ENCODE measurements around the gene RPL15.
"Not testable (repeated sequence)": the region's sequence is repeated elsewhere in the genome, so short reads cannot be mapped to it uniquely, and the experiment has no call there.

RPL15 gene

DNA sequence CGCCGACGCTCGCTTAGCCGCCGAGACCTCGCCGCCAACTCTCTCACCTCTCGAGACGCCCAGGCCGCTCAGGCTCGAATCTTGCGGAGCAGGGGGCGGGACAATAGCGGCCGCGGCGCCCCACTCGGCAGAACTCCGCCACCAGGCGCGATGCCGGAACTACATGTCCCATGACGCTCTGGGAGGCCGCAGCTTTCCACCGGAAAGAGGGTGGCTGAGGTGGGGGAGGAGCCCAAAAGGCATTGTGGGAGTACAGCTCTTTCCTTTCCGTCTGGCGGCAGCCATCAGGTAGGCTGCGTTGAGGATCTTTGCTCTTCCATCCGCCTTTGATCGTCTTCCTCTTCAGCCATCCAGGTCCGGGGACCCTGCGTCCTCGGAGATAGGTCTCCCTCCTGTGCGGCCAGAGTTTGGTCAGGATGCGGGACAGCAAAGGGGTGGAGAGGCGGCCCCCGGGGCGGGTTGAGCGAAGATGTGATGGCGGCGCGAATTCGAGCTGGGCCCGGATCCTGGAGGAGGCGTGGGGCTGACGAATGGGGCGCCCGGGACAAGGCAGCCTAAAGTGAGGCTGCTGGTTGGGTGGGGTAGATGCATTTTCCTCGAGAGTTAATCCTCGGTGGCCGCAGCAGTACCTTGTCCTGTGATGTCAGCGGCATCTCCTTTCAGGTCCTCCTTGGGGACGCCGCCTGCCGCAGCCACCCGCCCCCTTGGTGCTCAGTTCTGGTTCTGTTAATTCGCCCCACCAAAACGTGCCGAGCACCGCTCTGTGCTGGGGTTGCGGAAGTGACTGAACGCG is at the start of gene RPL15, which contains the start of gene NKIRAS1:
Gene RPL15, plus strand, starts transcription at position 247 of the 793 bp plus-strand sequence. CDS start 728 bp downstream, outside the sequence.
Gene NKIRAS1, minus strand, starts transcription at position 105 of the 793 bp plus-strand sequence. CDS start 6,086 bp downstream, outside the sequence.
- DNase-seq (ENCODE audit: low read depth in 2 of 2, low spot score in 1 of 2) = peak; percentile 91 to 96

DNA sequence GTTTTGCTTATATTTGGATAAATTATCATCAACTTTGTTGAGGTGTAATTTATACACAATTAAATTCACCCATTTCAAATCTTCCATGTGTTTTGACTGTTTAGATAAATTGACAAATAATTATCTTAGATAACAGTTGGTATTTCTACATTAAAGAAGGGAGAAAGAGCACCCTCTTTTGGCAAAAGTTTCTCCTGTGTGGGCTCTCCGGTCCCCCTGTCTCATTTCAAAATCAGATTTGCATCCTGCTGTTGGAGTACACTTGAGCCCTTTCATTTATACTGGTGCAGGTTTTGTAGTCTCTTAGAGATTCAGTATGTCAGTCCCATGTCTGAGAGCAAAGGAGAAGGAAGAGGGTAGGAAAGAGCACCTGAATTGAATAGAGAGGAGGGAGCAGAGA is 49.5 kb upstream of the RPL15 start:
- no peak for DNase-seq (ENCODE audit: low read depth in 2 of 2, low spot score in 1 of 2)

DNA sequence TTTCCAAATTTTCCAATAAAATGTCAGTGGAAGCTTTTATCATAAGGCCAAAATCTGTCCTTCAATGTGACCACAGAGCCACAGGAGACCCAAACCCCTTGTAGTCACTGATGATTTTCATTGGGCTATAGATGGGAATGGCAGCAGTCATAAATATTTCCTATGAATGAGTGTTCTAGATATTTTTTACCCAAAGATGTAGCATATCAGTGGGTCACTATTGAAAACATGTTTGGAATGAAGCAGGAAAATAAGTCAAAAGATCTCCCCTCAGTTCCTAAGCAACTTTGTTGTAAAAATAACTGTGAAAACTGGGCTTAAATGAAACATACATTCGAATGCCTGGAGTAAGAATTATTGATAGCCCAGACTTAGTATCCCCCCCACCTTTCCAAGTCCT is 49.1 kb upstream of the RPL15 start:
- DNase-seq (ENCODE audit: low read depth in 2 of 2, low spot score in 1 of 2) = no peak

DNA sequence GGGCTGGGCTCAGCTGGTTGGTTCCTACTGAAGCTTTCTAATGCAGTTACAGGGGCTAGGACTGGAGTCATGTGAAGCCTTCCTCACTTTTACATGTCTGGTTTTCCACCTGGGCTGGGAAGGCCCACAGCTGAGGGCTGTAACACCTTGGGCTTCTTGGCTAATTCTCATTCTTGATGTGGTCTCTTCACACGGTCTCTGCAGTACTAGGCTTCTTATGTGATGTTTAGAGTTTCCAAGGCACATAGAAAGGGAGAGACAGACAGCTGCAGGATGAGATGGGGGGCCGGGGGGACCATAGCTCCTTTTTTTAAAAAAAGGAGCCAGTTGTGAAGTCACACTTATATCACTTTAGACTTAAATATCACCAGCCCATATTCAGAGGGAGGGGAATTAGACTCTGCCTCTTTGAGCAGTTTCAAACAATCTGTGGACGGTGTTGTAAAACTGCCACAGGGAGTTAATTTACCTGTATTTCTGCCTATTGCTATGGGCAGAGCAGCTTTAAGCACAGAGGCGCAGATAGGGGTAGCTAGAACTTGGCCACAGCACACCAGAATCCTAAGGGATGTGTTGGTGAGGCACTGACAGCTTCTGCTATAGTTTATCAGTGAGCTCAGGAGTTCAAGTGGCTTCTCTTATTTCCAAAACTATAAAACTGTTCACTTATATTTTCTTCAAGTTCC is 46.8 kb upstream of the RPL15 start:
- no peak for DNase-seq (ENCODE audit: low read depth in 2 of 2, low spot score in 1 of 2)

DNA sequence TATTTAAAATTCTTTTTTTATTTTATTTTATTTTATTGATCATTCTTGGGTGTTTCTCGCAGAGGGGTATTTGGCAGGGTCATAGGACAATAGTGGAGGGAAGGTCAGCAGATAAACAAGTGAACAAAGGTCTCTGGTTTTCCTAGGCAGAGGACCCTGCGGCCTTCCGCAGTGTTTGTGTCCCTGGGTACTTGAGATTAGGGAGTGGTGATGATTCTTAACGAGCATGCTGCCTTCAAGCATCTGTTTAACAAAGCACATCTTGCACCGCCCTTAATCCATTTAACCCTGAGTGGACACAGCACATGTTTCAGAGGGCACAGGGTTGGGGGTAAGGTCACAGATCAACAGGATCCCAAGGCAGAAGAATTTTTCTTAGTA is 46.3 kb upstream of the RPL15 start:
- not testable (repeated sequence) for DNase-seq (ENCODE audit: low read depth in 2 of 2, low spot score in 1 of 2)

DNA sequence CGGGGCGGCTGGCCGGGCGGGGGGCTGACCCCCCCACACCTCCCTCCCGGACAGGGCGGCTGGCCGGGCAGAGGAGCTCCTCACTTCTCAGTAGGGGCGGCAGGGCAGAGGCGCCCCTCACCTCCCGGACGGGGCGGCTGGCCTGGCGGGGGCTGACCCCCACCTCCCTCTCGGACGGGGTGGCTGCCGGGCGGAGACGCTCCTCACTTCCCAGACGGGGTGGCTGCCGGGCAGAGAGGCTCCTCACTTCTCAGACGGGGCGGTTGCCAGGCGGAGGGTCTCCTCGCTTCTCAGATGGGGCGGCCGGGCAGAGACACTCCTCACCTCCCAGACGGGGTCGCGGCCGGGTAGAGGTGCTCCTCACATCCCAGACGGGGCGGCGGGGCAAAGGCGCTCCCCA is 45.6 kb upstream of the RPL15 start:
- not testable (repeated sequence) for DNase-seq (ENCODE audit: low read depth in 2 of 2, low spot score in 1 of 2)

DNA sequence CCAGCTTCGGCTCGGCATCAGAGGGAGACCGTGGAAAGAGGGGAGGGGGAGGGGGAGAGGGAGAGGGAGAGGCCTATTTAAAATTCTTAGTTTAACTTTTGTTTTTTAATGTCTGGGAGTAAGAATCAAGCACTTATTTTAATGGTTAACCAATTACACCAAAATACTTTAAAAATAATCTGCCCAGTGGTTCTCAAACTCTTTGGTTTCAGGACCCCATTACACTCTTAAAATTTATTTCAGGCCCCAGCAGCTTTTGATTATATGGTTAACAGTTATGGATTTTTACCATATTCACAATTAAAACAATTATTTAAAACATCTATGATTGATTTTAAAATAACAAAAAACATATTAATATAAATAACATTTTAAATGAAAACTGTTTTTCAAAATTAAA is 44.6 kb upstream of the RPL15 start:
- DNase-seq (ENCODE audit: low read depth in 2 of 2, low spot score in 1 of 2) = no peak

DNA sequence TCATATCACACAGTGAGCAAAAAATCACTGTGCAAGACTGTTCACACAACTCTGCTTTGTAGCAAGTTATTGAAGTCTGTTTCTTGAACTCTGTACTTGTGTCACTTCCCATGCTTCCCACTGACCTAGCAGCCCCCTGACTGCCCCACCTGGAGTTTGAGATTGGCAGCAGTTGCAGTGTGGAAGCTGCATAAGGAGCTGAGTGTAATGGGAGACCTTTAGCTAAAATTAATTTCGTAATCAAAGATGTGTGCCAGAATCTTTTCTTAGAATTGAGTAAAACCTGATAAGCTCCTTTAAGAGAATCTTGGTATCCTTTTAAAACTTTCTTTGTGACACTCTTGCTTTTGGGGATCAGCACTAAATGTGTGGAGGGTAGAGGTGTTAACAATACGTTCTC is 43.0 kb upstream of the RPL15 start:
- DNase-seq (ENCODE audit: low read depth in 2 of 2, low spot score in 1 of 2) = no peak

DNA sequence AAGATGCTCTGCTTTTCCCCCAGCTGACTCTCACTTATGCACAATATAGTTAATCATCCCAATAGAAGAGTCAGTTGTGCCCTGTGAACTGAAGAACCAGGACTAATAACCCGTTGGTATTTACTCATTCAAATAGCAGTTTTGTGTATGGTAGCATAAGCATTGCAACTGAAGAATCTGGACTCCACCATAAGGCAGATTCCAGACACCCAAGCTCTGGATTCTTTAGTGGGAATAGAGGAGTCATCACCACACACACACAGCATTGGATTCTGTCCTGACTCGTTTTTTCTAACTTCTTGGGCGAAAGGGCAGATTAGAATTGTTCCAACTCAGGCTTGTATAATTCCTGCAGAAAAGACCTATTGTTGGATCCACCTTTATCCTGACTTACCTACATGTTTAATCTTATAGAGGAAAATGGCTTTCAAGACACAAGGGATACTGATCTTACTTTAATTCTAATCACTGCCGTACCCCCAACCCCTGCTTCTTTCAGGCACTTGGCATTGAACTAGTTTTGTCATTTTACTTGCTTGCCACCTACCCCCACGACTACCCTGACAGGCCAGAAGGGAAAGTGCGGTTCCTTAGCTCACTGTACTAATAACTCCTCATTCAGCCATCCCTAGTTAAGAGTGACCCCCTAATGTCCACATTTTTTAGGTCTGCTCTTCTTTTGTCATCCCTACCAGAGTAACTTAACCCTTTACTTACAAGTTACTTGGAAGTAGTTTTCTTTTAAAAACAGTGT is 42.4 kb upstream of the RPL15 start:
- no peak for DNase-seq (ENCODE audit: low read depth in 2 of 2, low spot score in 1 of 2)

DNA sequence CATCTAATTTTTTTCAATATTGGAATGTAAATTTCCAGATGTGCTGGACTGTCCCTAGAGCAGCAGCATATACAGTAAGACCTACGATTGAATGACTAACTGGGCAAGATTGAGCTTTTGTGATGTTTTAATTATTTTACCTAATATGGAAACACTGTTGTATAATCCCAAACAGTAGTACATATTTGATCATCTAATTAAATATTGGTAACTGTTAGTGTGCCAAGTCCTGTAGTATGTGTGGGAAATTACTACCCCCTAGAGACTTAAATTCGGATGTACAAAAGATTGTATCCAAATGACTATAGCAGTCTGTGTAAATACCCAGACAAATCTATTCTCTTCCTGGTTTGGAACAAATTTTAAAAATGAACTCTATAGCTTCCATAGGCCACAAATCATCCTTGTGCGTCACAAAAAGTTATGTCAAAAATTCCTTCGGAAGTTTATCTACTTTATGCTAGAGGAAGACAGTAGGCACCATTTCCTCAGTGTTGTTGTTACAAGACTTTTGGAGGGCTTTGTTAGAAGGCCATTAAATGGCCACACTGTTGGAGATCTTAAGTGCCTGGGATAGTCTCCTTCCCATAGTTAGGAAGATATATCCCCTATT is 41.7 kb upstream of the RPL15 start:
- DNase-seq (ENCODE audit: low read depth in 2 of 2, low spot score in 1 of 2) = no peak

DNA sequence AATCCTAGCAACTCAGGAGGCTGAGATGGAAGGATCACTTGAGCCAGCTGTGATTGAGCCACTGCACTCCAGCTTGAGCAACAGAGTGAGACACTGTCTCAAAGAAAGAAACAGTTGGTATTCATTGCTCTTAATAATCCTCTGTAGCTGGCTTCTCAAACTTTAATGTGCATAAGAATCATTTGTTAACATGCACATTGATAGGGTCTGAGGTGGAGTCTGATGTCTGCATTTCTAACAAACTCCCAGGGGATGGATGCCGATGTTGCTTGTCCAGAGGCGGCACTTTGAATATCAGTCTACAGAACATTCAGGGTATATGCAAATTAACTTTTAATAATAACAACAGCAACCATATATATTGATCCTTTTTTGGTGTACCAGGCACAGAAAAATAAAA is 40.0 kb upstream of the RPL15 start:
- no peak for DNase-seq (ENCODE audit: low read depth in 2 of 2, low spot score in 1 of 2)

DNA sequence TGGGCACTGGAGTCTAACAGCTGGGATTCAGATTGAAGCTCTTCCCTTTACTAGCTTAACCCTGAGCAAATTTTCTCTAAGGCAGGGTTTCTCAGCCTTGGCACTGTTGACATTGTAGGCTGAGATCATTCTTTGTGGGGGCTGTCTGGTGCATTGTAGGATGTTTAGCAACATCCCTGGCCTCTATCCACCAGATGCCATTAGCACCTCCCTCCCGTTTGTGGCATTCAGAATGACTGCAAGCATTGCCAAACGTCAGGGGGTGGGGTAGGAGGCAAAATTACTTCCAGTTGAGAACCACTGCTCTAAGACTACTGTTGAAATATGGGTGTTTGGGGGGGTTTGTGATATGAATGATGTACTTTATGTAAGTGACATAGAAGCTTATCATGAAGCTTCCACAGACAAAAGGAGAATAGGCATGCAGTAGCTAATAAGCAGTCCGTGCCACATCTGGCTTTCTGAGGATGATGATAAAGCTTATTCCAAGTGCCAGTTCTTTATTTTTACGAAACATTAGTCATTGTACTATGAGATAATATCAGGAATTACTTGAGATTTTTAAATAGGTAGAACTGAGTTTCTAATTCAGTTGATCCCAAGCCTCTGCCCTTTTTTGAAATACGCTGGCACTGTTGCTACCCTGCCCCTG is 39.5 kb upstream of the RPL15 start:
- no peak for DNase-seq (ENCODE audit: low read depth in 2 of 2, low spot score in 1 of 2)

DNA sequence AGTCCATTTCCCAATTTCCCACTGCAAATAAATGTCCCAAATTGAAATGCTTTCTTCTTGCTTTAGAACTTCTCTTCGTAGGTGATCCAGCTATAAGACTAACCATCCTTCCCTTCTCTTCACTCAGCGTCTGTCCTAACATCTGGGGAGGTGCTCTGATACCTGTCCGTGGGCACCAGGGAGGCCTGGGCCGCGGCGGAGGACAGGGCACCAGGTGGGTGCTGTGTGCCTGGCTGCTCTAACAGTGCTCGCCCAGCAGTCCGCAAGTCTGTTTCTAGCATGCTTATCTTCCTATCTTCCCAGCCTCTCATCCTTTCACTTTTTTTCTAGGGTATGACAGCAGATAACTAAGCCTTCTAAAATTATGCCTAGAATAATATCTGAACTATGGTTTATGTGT is 37.4 kb upstream of the RPL15 start:
- DNase-seq (ENCODE audit: low read depth in 2 of 2, low spot score in 1 of 2) = no peak

DNA sequence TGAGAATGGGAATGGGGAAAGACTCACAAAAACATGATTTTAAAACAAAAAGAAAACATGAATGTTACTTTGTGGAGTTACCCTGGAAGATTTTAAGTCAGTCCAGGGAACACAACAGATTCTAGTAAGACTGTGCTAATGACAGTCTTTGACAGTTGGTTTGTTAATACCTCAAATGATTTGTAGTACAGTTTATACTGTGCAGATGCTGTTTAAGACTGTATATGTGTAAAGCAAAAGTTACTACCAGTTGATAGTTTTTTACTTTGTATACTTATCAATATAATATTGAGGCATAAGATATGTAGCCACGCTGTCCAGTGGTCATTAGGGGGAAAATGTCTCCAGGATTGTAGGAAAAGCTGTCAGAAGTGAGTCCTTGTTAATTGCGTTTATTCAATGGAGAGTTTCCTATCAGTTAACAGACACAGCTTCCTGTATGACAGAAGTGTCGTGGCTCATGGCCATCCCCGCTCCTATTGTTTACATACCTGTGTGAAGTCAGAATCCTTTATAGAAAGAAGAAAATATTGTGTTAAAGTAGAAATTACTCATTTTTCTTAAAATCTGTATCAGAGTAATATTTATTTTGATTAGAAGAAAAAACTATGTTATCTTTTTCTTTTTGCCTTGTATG is 36.1 kb upstream of the RPL15 start:
- no peak for DNase-seq (ENCODE audit: low read depth in 2 of 2, low spot score in 1 of 2)

DNA sequence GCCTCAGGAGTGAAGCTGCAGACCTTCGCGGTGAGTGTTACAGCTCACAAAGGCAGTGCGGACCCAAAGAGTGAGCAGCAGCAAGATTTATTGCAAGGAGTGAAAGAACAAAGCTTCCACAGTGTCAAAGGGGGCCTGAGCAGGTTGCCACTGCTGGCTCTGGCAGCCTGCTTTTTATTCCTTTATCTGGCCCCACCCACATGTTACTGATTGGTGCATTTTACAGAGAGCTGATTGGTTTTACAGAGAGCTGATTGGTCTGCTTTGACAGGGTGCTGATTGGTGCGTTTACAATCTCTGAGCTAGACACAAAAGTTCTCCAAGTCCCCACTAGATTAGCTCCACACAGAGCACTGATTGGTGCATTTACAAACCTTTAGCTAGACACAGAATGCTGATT is 34.9 kb upstream of the RPL15 start:
- DNase-seq (ENCODE audit: low read depth in 2 of 2, low spot score in 1 of 2) = not testable (repeated sequence)

DNA sequence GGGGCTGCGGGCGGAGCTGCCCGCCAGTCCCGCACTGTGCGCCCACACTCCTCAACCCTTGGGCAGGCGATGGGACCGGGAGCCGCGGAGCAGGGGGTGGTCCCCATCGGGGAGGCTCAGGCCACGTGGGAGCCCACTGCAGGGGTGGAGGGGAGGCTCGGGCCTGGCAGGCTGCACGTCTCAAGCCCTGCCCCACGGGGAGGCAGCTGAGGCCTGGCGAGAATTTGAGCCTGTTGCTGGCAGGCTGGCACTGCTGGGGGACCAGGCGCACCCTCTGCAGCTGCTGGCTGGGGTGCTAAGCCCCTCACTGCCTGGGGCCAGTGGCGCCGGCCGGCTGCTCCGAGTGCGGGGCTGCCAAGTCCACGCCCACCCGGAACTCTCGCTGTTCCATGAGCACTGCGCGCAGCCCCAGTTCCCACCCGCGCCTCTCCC is 34.4 kb upstream of the RPL15 start:
- no peak for DNase-seq (ENCODE audit: low read depth in 2 of 2, low spot score in 1 of 2)

DNA sequence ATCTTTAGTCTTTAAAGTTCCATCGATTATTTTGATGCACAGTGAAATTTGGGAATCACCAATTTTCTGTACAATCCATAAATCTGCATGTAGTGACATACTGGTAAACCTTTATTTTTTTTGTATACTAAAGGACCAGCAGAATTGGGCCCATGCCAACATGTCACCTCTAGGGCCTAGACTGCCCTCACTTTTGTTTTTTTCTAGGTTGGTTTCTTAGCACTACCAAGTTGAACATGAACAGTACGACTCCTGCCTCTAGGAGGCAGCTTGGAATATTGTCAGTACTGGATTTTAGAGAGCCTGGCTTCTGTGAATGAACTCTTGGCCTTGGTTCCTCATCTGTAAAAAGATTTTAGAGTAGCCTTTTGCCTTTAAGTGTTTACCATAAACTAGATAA is 32.5 kb upstream of the RPL15 start:
- DNase-seq (ENCODE audit: low read depth in 2 of 2, low spot score in 1 of 2) = no peak

DNA sequence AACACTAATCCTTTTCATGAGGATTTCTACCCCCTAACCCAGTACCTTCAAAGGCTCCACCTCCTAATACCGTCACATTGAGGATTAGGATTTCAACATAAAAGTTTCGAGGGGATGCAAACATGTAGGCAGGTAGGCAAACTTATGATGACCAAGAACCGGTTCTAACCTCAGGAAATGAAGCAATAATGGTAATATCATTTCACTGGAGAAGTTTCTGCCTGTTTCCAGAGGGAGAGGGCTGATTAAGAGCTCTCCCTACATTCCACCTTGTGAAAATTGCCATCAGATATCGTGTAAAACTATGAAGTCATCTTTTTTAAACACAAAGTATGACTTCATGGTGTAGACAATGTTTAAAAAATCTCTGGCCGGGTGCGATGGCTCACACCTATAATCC is 31.7 kb upstream of the RPL15 start:
- no peak for DNase-seq (ENCODE audit: low read depth in 2 of 2, low spot score in 1 of 2)

DNA sequence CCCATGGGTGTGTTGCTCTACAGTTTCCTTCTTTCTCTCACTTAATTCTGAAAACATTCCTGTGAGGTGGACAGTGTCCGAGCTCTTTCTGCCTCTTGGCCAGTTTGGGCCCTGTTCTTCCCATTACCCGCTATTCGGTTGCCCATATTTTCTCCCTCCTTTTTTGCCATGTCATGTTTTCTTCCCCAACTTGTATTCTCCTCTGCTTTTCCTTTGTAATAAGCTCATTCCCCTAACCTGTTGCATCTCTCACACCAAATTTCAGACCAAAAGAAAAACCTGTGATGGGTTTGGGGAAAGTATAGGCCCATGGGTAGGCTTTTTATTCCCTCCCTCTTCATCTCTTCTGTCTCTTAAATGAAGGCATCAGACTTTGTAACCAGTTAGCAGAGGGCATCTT is 30.6 kb upstream of the RPL15 start:
- DNase-seq (ENCODE audit: low read depth in 2 of 2, low spot score in 1 of 2) = no peak

DNA sequence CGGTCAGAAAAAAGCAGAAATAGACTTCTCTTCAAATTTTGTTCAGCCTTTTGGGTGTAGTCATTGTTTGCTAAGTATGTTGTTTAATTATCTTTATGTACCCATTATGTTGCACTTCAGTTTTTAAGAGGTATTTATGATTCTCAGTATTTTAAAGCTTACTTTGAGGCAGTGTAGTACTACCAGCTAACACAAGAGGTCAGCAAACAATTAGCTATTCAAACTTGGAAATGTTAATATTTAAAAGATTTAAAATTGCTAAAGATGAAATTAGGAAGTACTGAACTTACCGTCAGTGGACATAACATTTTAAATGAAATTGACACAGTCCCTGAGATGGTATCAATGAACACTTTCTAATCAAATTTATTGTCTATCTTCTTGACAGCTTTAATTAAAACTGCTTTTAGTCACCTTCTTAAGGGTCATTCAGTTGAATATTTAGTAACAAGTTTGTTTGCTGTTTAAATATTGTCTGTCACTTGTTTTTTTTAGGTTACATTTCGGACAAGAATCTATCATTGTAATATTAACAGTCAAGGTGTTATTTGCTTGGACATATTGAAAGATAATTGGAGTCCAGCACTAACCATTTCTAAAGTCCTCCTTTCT is 28.2 kb upstream of the RPL15 start:
- no peak for DNase-seq (ENCODE audit: low read depth in 2 of 2, low spot score in 1 of 2)

Measured in stimulated activated CD8-positive, alpha-beta memory T cell treated with anti-CD3 and anti-CD28 coated beads, Interleukin-4, amount 100 ng/mL, for 1 hour (primary cell).